ENCODE measurements around the gene NFATC1.

Gene NFATC1

DNA sequence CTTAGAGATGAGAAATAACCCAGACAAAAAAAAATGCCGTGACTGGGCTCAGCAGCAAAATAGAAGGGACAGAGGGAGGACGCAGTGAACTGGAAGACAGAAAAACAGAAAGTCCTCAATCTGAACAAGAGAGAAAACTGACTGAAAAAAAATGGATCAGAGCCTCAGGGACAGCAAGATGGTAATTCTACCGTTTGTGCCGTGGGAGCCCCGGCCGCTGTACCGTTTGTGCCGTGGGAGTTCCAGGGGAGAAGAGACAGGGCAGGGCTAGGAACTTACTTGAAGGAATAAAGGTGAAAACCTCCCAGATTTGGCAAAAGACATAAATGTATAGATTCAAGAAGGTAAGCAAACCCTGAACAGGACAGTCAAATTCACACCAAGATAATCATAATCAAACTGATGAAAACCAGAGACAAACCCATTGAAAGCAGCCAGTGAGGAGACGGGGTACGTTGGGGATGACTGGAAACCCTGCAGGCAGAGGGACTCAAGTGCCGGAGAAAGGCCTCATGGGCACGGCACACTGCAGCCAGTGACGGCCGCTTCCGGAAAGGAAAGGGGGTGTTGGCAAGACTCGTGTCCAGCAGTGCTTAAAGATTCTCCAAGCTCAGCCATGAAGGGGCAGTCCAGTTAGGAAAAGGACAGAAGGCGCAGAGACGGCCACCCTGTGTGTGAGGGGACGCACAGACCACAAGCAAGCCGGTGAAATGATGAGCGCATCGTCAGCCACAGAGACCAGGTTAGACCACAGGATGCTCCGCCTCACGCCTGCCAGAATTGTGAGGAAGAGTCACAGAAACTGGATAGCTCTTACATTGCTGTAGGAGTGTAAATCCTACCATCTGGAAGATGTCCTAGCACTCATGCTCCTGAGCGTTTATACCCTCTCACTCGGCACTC is 40.0 kb upstream of the NFATC1 start:
- TF ChIP-seq, protein P1, sequence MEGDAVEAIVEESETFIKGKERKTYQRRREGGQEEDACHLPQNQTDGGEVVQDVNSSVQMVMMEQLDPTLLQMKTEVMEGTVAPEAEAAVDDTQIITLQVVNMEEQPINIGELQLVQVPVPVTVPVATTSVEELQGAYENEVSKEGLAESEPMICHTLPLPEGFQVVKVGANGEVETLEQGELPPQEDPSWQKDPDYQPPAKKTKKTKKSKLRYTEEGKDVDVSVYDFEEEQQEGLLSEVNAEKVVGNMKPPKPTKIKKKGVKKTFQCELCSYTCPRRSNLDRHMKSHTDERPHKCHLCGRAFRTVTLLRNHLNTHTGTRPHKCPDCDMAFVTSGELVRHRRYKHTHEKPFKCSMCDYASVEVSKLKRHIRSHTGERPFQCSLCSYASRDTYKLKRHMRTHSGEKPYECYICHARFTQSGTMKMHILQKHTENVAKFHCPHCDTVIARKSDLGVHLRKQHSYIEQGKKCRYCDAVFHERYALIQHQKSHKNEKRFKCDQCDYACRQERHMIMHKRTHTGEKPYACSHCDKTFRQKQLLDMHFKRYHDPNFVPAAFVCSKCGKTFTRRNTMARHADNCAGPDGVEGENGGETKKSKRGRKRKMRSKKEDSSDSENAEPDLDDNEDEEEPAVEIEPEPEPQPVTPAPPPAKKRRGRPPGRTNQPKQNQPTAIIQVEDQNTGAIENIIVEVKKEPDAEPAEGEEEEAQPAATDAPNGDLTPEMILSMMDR (IDR thresholded peaks at IDR 0.05; ENCODE audit: insufficient read depth, low read length, poor library complexity, severe bottlenecking): no peak
- H3K27me3 ChIP-seq (replicated peaks; ENCODE audit: control insufficient read depth, insufficient read depth, low read length): no peaks in the 10 kb centered on the region
- H3K36me3 ChIP-seq (ENCODE audit: control insufficient read depth, insufficient read depth, low read length): peaks cover 2% of the 10 kb centered on the region
- no peak for DNase-seq (ENCODE audit: extremely low read depth, insufficient read length)
- H3K4me3 ChIP-seq (replicated peaks; ENCODE audit: low read depth, low read length): no peak overlapping the region

DNA sequence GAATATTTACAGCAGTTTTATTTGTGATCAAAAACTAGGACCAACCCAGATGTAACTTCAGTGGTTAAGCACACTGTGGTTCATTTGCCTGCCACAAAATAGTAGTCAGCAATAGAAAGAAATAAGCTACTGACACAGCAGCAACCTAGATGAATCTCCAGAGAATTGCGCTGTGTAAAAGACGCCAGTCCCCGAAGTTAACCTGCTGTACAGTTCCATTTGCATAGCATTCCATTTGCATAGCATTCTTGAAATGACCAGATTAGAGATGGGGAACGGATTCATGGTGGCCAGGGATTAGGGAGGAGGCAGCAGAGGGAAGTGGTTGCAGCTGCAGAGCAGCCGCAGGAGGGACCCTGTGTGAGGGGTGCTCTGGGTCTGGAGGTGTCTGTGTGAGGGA is 39.3 kb upstream of the NFATC1 start:
- DNase-seq (ENCODE audit: extremely low read depth, insufficient read length): no peak
- TF ChIP-seq, protein P1 (IDR thresholded peaks at IDR 0.05; ENCODE audit: insufficient read depth, low read length, poor library complexity, severe bottlenecking): no peak
- H3K4me3 ChIP-seq (replicated peaks; ENCODE audit: low read depth, low read length): no peak overlapping the region

DNA sequence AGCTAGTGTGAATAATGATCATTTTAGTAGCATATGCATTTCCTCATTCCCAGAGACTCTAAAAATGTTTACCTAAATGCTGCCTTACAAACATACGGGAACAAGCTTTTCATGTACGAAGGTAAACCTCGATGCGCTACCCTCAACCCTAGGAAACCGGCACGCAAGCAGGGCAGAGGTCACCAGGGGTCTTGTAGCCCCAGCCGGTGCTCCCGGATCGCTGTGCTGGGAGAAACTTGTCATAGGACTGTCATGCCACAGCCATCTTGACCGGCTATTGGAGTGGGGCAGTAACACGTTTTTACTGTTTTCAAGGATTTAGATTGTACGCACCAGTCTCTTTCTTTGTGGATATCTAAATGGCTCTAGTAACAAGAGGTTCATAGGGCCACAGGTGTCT is 34.8 kb upstream of the NFATC1 start:
- Histone ChIP-seq H3K4me3 (replicated peaks; ENCODE audit: low read depth, low read length) (no peak overlapping the region), H3K27me3 (replicated peaks; ENCODE audit: control insufficient read depth, insufficient read depth, low read length) (no peaks in the 10 kb centered on the region), H3K36me3 (ENCODE audit: control insufficient read depth, insufficient read depth, low read length) (peaks cover 3% of the 10 kb centered on the region)
- TF ChIP-seq, protein P1 (IDR thresholded peaks at IDR 0.05; ENCODE audit: insufficient read depth, low read length, poor library complexity, severe bottlenecking): no peak
- no peak for DNase-seq (ENCODE audit: extremely low read depth, insufficient read length)

More for the DNA sequence above, 39.3 kb upstream of the NFATC1 start:
- H3K36me3 ChIP-seq (ENCODE audit: control insufficient read depth, insufficient read depth, low read length): peaks cover 2% of the 10 kb centered on the region
- no peaks in the 10 kb centered on the region for H3K27me3 ChIP-seq (replicated peaks; ENCODE audit: control insufficient read depth, insufficient read depth, low read length)

DNA sequence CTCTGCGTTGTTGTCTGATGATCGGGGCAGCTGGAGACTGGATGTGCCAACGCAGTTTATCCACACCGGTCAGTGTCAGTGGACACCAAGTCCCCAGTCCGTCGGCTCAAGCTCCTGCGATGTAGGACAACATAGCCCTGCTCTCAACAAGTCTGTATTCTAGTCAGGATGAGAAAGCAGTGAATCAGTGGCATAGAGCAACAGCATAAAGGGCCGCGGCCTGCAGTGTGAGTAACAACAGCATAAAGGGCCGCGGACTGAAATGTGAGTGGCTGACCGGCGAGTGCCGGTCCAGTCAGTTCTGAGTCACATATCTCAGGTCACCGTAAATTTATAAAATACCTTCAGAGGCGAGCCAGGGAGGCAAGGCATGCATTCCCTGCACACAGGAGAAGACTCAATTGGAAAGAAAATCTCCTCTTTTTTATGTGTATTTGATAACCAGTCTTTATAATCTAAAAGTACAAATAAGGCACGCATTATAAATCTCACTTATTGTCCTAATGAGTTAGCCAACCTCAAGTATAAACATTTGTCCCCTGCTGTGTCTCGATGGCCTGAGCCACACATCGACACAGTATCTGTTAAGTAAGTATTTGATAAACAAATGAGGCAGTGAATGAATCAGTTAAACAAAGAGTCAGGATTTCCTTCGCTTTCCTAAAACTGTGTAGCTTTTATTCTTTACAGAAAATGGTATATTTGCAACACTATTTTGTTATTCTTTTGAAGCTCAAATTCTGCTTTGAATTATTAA is 33.8 kb upstream of the NFATC1 start:
- DNase-seq (ENCODE audit: extremely low read depth, insufficient read length): no peak
- Histone ChIP-seq H3K4me3 (replicated peaks; ENCODE audit: low read depth, low read length) (no peak overlapping the region), H3K27me3 (replicated peaks; ENCODE audit: control insufficient read depth, insufficient read depth, low read length) (no peaks in the 10 kb centered on the region), H3K36me3 (ENCODE audit: control insufficient read depth, insufficient read depth, low read length) (peaks cover 3% of the 10 kb centered on the region)
- TF ChIP-seq, protein P1 (IDR thresholded peaks at IDR 0.05; ENCODE audit: insufficient read depth, low read length, poor library complexity, severe bottlenecking): no peak

DNA sequence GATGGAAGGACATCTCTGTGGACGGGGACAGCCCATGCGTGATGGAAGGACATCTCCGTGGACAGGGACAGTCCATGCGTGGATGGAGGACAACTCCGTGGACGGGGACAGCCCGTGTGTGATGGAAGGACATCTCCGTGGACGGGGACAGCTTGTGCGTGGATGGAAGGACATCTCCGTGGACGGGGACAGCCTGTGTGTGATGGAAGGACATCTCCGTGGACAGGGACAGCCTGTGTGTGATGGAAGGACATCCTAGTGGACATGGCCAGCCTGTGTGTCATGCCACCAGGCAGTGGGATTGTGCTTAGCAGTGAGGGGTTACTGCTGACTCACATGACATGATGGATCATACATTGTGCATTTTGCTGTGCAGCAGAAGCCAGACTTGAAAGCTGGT is 30.0 kb upstream of the NFATC1 start:
- Histone ChIP-seq H3K36me3 (ENCODE audit: control insufficient read depth, insufficient read depth, low read length) (peaks cover 3% of the 10 kb centered on the region), H3K27me3 (replicated peaks; ENCODE audit: control insufficient read depth, insufficient read depth, low read length) (no peaks in the 10 kb centered on the region), H3K4me3 (replicated peaks; ENCODE audit: low read depth, low read length) (no peak overlapping the region)
- TF ChIP-seq, protein P1 (IDR thresholded peaks at IDR 0.05; ENCODE audit: insufficient read depth, low read length, poor library complexity, severe bottlenecking): no peak
- no peak for DNase-seq (ENCODE audit: extremely low read depth, insufficient read length)

All from GM06990 (cell line).